GM18498 (cell line): ENCODE results near the gene ERMN.
"Not testable (repeated sequence)": the region's sequence is repeated elsewhere in the genome, so short reads cannot be mapped to it uniquely, and the experiment has no call there.

Experiments used
- ATAC-seq: cut with Tn5 transposase; IDR thresholded peaks from one replicate; pipeline ENCODE4 v1.9.1; 2021; ENCODE audit warnings: mild to moderate bottlenecking, moderate library complexity; ENCODE audit not compliant: unreplicated experiment

ERMN gene

DNA sequence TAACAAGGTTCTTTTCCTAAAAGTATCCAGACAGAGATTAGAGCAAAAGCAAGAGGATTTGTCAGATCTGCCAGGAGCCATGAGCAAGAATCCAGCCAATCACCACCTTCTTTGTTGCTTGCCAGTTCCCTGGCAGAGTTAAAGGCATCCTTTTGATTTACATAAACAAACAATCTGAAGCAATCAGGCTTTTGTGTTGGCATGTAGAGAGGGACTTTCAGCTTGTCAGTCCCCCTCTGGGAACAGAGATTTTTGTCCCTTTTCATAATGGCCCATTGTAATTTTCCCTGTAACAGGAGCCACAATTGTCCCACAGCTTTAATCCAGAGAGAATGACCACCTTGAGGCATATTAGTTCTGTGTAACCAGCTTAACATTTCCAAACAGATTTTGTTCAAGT, at the start of gene ERMN:
TSS of gene ERMN (minus strand) at position 39 of the 400 bp plus-strand sequence. CDS start 182 bp downstream, outside the sequence.
- no peak for ATAC-seq

- ATAC-seq, result no peak
Measured at GRCh38 chr2:157375384-157375783, 49.8 kb upstream of the ERMN start.

GRCh38 chr2:157368508-157368907, 42.9 kb upstream of the ERMN start:
- not testable (repeated sequence) for ATAC-seq

- ATAC-seq, result no peak
Measured at GRCh38 chr2:157367704-157368103, 42.1 kb upstream of the ERMN start.

DNA sequence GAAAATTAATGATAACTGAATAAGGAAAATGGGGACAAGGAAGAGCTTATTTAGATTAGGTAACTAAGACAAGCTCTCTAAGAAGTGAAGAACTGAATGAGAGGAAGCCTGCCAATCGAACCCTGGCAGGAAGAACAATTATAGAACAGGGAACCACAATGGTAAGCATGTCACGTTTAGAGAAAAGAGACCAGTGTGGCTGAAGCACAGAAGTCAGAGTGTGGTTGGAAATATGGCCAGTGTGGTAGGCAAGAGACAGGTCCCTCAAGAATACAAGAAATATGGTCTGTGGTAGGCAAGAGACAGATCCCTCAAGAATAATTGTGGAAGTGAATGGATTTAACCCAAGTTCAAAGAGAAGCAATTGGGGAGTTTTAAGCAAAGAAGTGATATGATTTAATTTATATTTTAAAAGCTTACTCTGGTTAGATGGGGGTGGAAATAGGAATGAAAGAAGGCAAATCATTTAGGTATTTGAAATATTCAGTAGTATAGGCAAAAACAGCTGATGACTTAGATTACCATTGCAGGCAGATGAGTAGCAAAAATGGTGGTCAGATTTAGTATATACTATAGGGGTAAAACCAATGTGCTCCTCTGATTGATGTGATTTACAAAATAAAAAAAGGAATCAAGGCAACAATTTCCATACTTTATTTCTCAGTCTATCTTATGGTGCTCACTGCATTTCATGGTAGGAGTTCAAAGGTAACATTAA, 38.8 kb upstream of the ERMN start:
- peak; percentile 94 for ATAC-seq

DNA sequence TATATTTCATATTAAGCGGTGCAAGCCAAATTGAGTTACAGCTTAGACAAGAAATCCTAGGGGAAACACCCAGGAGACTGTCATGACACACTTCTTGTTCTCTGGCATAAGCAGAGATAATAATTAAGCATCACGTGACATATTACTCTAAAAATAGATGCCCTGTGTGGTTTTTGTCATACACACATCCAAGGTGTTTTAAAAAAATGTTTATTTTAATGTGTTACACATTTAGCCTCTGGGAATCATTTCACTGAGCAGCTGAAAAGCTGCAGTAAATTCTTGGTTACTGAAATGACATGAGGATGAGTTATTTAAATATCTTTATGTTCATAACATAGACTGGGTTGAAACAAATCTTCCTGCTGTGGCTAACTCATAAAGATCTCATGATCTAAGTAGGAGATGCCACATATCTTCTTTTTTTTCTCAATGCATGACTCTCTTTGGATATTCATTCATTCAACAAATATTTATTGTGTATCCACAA, 38.0 kb upstream of the ERMN start:
- ATAC-seq, result peak; percentile 50

DNA sequence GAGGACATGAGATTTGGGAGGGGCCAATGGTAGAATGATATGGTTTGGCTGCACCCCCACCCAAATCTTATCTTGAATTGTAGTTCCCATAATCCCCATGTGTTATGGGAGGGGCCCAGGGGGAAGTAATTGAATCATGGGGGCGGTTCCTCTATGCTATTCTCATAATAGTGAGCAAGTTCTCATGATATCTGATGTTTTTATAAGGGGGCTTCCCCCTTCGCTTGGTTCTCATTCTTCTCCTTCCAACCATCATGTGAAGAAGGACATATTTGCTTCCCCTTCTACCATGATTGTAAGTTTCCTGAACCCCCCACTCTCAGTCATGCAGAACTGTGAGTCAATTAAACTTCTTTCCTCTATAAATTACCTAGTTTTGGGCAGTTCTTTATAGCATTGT, 37.0 kb upstream of the ERMN start:
- no peak for ATAC-seq

- no peak for ATAC-seq
Measured at GRCh38 chr2:157361526-157361925, 35.9 kb upstream of the ERMN start.

- no peak for ATAC-seq
Measured at GRCh38 chr2:157359628-157360027, 34.0 kb upstream of the ERMN start.

DNA sequence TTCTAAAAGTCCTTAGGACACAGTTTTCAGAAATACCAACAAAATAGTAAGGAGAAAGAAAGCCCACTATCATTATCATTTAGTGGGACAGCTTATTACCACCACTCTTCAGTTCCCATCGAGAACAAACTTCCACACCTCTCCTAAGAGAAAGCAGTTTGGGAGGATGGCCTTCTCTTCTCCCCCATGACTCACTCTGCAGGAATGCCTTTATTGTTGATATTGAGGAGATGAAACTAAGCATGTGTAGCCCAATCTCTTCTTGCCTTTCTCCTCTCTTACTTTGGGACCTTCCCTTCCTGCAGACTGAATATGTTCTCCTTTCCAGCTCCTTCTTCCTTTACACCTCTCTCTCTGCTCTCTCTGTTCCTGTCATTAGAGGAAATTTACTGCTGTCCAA, 30.0 kb upstream of the ERMN start:
- no peak for ATAC-seq

GRCh38 chr2:157349949-157350515, 24.4 kb upstream of the ERMN start:
- ATAC-seq, result no peak

DNA sequence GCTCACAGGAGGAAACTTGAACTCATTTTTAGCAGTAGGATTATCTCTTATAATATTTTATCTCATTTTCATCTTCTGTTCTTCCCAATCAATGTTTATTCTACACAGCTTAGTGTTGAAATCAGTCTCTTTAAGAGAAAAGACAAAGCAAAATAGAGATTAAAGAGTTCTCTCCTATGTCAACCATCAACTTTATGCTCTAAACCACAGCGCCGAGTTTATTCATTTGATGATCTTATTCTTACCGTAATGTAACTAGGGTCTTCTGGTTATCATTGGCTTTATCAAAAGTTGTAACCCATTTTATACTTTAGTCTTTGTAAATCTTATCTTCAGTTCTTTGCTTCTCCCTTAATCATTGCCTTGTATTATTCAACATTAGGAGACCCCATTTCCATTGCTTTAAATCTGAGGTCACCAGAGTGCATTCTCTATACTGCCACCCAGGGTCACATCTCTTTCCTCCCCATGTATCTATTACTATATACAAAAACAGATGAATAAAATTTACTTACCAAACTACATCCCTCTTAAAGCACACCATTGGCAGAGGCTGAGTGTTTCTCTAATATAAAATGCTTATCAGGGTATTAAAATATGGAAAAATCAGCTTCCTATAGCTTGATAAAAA, 22.8 kb upstream of the ERMN start:
- no peak for ATAC-seq

DNA sequence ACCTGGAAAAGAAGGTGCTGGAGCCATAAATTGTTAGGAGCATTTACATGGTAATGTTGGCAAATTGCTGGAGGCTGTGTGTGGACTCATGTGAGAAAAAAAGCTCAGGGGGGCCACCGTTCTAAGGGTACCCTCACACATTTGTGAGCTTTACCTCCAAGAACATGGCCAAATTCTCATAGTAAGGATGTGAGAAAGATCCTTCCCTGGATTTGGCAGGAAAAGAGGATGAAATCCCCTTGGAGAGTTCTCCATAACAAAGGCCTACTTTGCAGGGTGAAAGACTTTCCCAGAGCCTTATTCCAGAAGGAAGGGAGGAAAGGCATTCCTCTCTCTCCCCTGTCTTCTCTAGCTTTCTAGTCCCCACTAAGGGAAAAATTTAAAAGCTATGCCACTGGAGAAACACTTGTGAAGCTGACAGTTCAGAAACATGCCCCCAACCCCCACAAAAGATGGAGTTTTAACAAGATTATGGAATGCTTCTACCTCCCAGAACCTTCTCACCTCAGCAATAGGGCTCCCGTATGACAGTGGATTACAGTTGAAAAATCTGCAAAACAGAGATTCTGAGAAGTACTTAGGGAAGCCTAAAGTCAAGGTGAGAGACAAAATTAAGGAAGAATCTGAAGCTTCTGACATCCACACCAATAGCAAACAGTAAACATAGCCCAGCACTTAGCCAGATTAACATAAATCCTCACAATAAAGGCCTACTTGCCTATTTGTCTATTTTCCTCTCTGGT, 20.2 kb upstream of the ERMN start:
- ATAC-seq, result no peak

GRCh38 chr2:157341381-157341780, 15.8 kb upstream of the ERMN start:
- ATAC-seq, result not testable (repeated sequence)

DNA sequence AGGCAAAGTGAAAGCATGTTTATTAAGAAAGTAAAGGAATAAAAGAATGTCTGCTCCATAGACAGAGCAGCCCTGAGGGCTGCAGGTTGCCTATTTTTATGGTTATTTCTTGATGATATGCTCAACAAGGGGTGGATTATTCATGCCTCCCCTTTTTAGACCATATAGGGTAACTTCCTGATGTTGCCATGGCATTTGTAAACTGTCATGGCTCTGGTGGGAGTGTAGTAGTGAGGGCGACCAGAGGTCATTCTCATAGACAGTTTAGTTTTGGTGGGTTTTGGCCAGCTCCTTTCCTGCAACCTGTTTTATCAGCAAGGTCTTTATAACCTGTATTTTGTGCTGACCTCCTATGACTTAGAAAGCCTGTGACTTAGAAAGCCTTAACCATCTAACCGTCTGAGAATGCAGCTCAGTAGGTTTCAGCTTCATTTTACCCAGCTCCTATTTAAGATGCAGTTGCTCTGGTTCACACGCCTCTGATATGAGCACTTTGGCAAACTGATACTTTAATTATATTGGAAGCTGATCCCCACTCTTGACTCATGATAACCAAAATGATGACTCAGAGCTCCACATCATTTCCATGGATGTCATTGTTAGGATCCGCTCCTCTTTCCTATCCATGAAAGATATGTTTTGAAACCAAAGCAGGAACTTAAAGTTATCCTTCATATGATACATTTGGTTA, 14.5 kb upstream of the ERMN start:
- no peak for ATAC-seq

DNA sequence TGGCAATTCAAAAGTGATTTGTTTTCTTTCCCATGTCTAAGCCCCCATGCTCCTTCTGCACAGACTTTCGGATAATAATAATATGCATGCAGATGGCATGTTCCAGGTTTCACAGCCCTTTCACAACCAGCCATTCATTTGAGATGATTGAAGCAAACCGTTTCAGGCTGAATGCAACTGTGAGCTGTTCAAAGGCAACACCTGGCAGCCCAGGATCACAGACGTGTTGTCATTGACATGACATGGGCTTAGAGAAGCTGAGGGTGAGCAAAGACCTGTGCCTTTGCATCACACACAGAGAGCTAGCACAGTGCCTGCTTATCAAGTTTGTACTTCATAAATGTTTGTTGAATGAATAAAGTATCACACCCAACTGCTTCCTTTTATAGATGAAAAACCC, 12.4 kb upstream of the ERMN start:
- ATAC-seq, result no peak

GRCh38 chr2:157336137-157337010, 10.8 kb upstream of the ERMN start:
- ATAC-seq, result peak; percentile 56

DNA sequence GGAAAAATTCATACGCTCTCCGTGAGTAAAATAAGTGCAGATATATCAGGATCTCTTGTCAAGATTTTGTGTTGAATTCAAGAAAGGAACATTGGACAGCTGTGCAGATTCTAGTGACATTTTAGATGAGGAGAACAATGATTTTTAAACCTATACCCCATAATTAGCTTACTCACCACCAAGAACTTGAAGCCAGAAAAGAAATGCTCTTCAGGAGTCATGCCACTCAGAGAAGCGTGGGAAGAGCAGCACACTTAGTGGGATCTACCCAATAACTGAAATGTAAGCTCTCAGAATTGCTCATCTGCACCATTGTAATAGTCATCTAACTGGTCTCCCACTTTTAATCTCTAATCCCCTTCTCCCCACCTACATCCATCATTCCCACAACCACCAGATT, 9.2 kb upstream of the ERMN start:
- no peak for ATAC-seq

DNA sequence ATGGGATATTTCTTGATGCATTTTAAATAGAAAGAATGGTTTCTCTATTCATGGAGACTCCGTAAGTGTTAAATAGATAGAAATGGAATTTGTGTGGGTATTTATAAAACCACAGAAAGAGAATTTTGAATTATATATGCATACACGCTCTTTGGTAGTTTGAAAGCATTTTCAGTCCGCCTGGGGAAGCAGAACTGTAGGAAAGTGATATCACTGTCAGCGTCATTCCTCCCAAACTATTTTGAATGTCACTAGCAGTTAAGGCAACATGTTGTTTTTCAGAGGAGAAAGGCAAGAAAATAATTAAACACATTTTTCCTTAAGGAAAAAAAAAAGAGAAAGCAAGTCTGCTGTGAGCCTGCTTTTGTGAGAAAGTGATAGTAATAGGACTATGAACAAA, 8.7 kb upstream of the ERMN start:
- no peak for ATAC-seq
